H9 (cell line): ENCODE data around the gene HIRIP3. TPM values are rescaled to one million over a fixed set of nuclear protein-coding genes. Genes with fewer than 3 reads are reported as not detected.

ENCODE experiments used
- DNase-seq: peaks from one replicate; pipeline ENCODE4 v3.0.0-alpha.2; 2017
- H2AFZ ChIP-seq: one replicate; pipeline ENCODE4 v1.6.1; 2013; ENCODE audit warnings: mild to moderate bottlenecking, low read length, control low read depth, moderate library complexity
- H2AK5ac ChIP-seq: 2 replicates; pipeline ENCODE4 v1.6.1; 2013; ENCODE audit warnings: low read length, control low read depth, mixed read lengths; ENCODE audit not compliant: insufficient read length
- H2BK120ac ChIP-seq: one replicate; pipeline ENCODE4 v1.6.1; 2013; ENCODE audit warnings: low read depth, mild to moderate bottlenecking, low read length, control low read depth, inconsistent platforms; ENCODE audit not compliant: poor library complexity, severe bottlenecking
- H2BK12ac ChIP-seq: 2 replicates; pipeline ENCODE4 v1.6.1; 2013; ENCODE audit warnings: low read length, control low read depth, mixed read lengths, low read depth; ENCODE audit not compliant: insufficient read length
- H2BK15ac ChIP-seq: 2 replicates; pipeline ENCODE4 v1.6.1; 2013; ENCODE audit warnings: low read depth, low read length, control low read depth
- H2BK20ac ChIP-seq: one replicate; pipeline ENCODE4 v1.6.1; 2013; ENCODE audit warnings: low read depth, mild to moderate bottlenecking, low read length, control low read depth, inconsistent platforms; ENCODE audit not compliant: poor library complexity, severe bottlenecking
- H2BK5ac ChIP-seq: 2 replicates; pipeline ENCODE4 v1.6.1; 2013; ENCODE audit warnings: low read length, control low read depth, mixed read lengths; ENCODE audit not compliant: insufficient read length
- H3K14ac ChIP-seq: 2 replicates; pipeline ENCODE4 v1.6.1; 2013; ENCODE audit warnings: low read length, control low read depth; ENCODE audit not compliant: insufficient read depth
- H3K18ac ChIP-seq: 2 replicates; pipeline ENCODE4 v1.6.1; 2013; ENCODE audit warnings: low read depth, mild to moderate bottlenecking, mixed read lengths, low read length, control low read depth; ENCODE audit not compliant: insufficient read length
- H3K23ac ChIP-seq: 2 replicates; pipeline ENCODE4 v1.6.1; 2013; ENCODE audit warnings: low read length, control low read depth, mixed read lengths, low read depth; ENCODE audit not compliant: insufficient read length
- H3K23me2 ChIP-seq: 2 replicates; pipeline ENCODE4 v1.6.1; 2013; ENCODE audit warnings: low read depth, mild to moderate bottlenecking, mixed read lengths, low read length, control low read depth; ENCODE audit not compliant: insufficient read length, poor library complexity, severe bottlenecking
- H3K27ac ChIP-seq: 2 replicates; pipeline ENCODE4 v1.5.1; 2013; ENCODE audit warnings: low read length, control low read depth, mixed read lengths, low read depth; ENCODE audit not compliant: insufficient read length
- H3K27me3 ChIP-seq: 2 replicates; pipeline ENCODE4 v1.6.1; 2013; ENCODE audit warnings: low read length, control low read depth, inconsistent platforms; ENCODE audit not compliant: insufficient read depth
- H3K4ac ChIP-seq: 2 replicates; pipeline ENCODE4 v1.6.1; 2013; ENCODE audit warnings: low read depth, mild to moderate bottlenecking, control low read depth, inconsistent platforms, low read length, moderate library complexity
- H3K4me1 ChIP-seq: 2 replicates; pipeline ENCODE4 v1.6.1; 2013; ENCODE audit warnings: low read length, control low read depth, inconsistent platforms; ENCODE audit not compliant: insufficient read depth
- H3K4me2 ChIP-seq: 2 replicates; pipeline ENCODE4 v1.6.1; 2013; ENCODE audit warnings: low read length, control low read depth, mixed read lengths; ENCODE audit not compliant: insufficient read length, insufficient read depth
- H3K56ac ChIP-seq: 2 replicates; pipeline ENCODE4 v1.6.1; 2013; ENCODE audit warnings: low read depth, mild to moderate bottlenecking, mixed read lengths, low read length, control low read depth; ENCODE audit not compliant: insufficient read length
- H3K79me1 ChIP-seq: 2 replicates; pipeline ENCODE4 v1.6.1; 2013; ENCODE audit warnings: low read depth, mild to moderate bottlenecking, moderate library complexity, low read length, control low read depth, inconsistent platforms; ENCODE audit not compliant: insufficient read depth, poor library complexity, severe bottlenecking
- H3K79me2 ChIP-seq: 2 replicates; pipeline ENCODE4 v1.6.1; 2013; ENCODE audit warnings: low read length, control low read depth, inconsistent platforms; ENCODE audit not compliant: insufficient read depth
- H3K9ac ChIP-seq: 2 replicates; pipeline ENCODE4 v1.6.1; 2013; ENCODE audit warnings: low read length, control low read depth, mixed read lengths; ENCODE audit not compliant: insufficient read length; ENCODE audit errors: extremely low read depth
- H3K9me3 ChIP-seq: one replicate; pipeline ENCODE4 v1.6.1; 2013; ENCODE audit warnings: low read depth, low read length, inconsistent platforms; ENCODE audit not compliant: control insufficient read depth
- H3T11ph ChIP-seq: one replicate; pipeline ENCODE4 v1.6.1; 2013; ENCODE audit warnings: mild to moderate bottlenecking, low read length, control low read depth, inconsistent platforms
- H4K20me1 ChIP-seq: one replicate; pipeline ENCODE4 v1.6.1; 2013; ENCODE audit not compliant: control insufficient read depth, insufficient read length, insufficient read depth
- H4K5ac ChIP-seq: 2 replicates; pipeline ENCODE4 v1.6.1; 2013; ENCODE audit warnings: low read depth, mild to moderate bottlenecking, mixed read lengths, low read length, control low read depth; ENCODE audit not compliant: insufficient read length
- H4K8ac ChIP-seq: replicated peaks from 2 replicates; pipeline ENCODE4 v1.6.1; 2013; ENCODE audit warnings: low read length, control low read depth, mixed read lengths, low read depth; ENCODE audit not compliant: insufficient read length
- H4K91ac ChIP-seq: 2 replicates; pipeline ENCODE4 v1.6.1; 2013; ENCODE audit warnings: low read depth, mild to moderate bottlenecking, moderate library complexity, mixed read lengths, low read length, control low read depth; ENCODE audit not compliant: insufficient read length
- H3K27ac Mint-ChIP-seq, 3 experiments: 2 replicates in 2 of 3; 3 replicates in 1 of 3; pipeline ENCODE4 v1.8.0; 2020 to 2021; ENCODE audit warnings: mixed read lengths in 3 of 3, mild to moderate bottlenecking in 1 of 3, moderate library complexity in 1 of 3
- H3K27me3 Mint-ChIP-seq: 2 replicates; pipeline ENCODE4 v1.8.0; 2021; ENCODE audit warnings: low read depth, mild to moderate bottlenecking, moderate library complexity, mixed read lengths
- H3K36me3 Mint-ChIP-seq, 3 experiments: 2 replicates in 2 of 3; 3 replicates in 1 of 3; pipeline ENCODE4 v1.8.0; 2020 to 2021; ENCODE audit warnings: low read depth in 3 of 3, mixed read lengths in 3 of 3; ENCODE audit not compliant: insufficient read depth in 1 of 3
- H3K4me1 Mint-ChIP-seq, 2 experiments: 2 replicates each; pipeline ENCODE4 v1.8.0; 2020; ENCODE audit warnings: mixed read lengths in 2 of 2
- H3K4me3 Mint-ChIP-seq, 2 experiments: 2 replicates in 1 of 2; 3 replicates in 1 of 2; pipeline ENCODE4 v1.8.0; 2020 to 2021; ENCODE audit warnings: mild to moderate bottlenecking in 2 of 2, mixed read lengths in 2 of 2, moderate library complexity in 1 of 2
- H3K9me3 Mint-ChIP-seq, 2 experiments: 2 replicates in 1 of 2; 3 replicates in 1 of 2; pipeline ENCODE4 v1.8.0; 2020; ENCODE audit warnings: mild to moderate bottlenecking in 2 of 2, mixed read lengths in 2 of 2, moderate library complexity in 1 of 2
- CTCF ChIP-seq: fragments of 200-600 bp; sonication (generic); conservative IDR thresholded peaks from 3 replicates; pipeline ENCODE4 v1.8.0; 2021; ENCODE audit warnings: antibody characterized with exemption, mild to moderate bottlenecking
- whole genome bisulfite sequencing: extraction: QIAGEN DNeasy Blood & Tissue Kit; methylation state at CpG from one replicate; pipeline ENCODE4 v1.1.7; 2013; ENCODE audit warnings: missing lambda C conversion rate, low lambda C conversion rate, mixed read lengths; ENCODE audit not compliant: insufficient read length; ENCODE audit errors: extremely low coverage; 5-methylcytosine and 5-hydroxymethylcytosine counted together
- total RNA-seq: library from RNA; stranded (reverse); gene quantifications from 2 replicates; pipeline ENCODE4 v1.2.1, GENCODE V29; 2021

The HIRIP3 gene
- total RNA-seq, 1 experiment from 2014 or later: 21.6 TPM

- peak overlapping the region; percentile 97 to 98 for H3K4me3 Mint-ChIP-seq
- H3K27me3 Mint-ChIP-seq: no peaks in the 10 kb centered on the region; the same call in 1 of the 2 replicates
These were observed 1.4 kb downstream of the HIRIP3 start for GRCh38 chr16:29993903-29994599.

More at GRCh38 chr16:29993903-29994599, 1.4 kb downstream of the HIRIP3 start:
- Histone ChIP-seq H3K23me2 (peaks cover 9% of the 10 kb centered on the region), H3K18ac (no peak overlapping the region), H3K9me3 (no peaks in the 10 kb centered on the region), H3K79me1 (no peaks in the 10 kb centered on the region), H2BK12ac (no peak overlapping the region), H4K91ac (no peak overlapping the region), H2BK120ac (no peak overlapping the region), H3T11ph (no peak overlapping the region), H2AFZ (no peak overlapping the region), H3K4me2 (no peak overlapping the region), H3K9ac (no peak overlapping the region), H2BK20ac (no peak overlapping the region), H4K8ac (no peak overlapping the region), H3K56ac (no peak overlapping the region), H2BK5ac (no peak overlapping the region), H3K79me2 (no peaks in the 10 kb centered on the region; the same call in 1 of the 2 replicates), H3K27me3 (no peaks in the 10 kb centered on the region), H3K23ac (no peak overlapping the region), H2BK15ac (no peak overlapping the region), H3K4me1 (no peaks in the 10 kb centered on the region), H3K27ac (no peak overlapping the region), H4K20me1 (no peaks in the 10 kb centered on the region), H2AK5ac (no peak overlapping the region), H3K14ac (no peak overlapping the region), H4K5ac (no peak overlapping the region), H3K4ac (no peak overlapping the region)
- Mint-ChIP-seq H3K27ac (no peak overlapping the region; a peak in 1 of 7 replicates), H3K36me3 (peaks cover 11 to 63% (median 39%) of the 10 kb centered on the region in 3 experiments; a peak in 6 of 7 replicates), H3K9me3 (no peaks in the 10 kb centered on the region), H3K4me1 (peaks cover 15 to 18% of the 10 kb centered on the region in 2 experiments)
- TF ChIP-seq CTCF: no peak
- no peak for DNase-seq
- no CpG with 5 or more reads among the region's 9 CpGs for WGBS
